Right lobe of liver (tissue), 6 donors: ENCODE measurements around the gene EED. TPM values are rescaled to one million over a fixed set of nuclear protein-coding genes. Genes with fewer than 3 reads are reported as not detected.
A peak's percentile ranks its signal among the peaks of the same experiment; 100 is the strongest.

ENCODE experiments used
- ATAC-seq, 4 donors: fragments of 200-7000 bp; cut with Tn5 transposase; one replicate each; pipeline ENCODE4 v1.9.1; 2020; ENCODE audit warnings: mild to moderate bottlenecking in 4 of 4, moderate library complexity in 4 of 4
- DNase-seq, 3 donors: peaks; one replicate each; pipeline ENCODE4 v3.0.0-alpha.2; 2020
- H3K27ac ChIP-seq, 3 donors: fragments of 200-600 bp; one replicate each; pipeline ENCODE4 v1.8.0; 2022
- H3K27me3 ChIP-seq, 2 donors: fragments of 200-600 bp; one replicate each; pipeline ENCODE4 v1.8.0; 2022
- H3K36me3 ChIP-seq, 4 donors: fragments of 200-600 bp; sonication (generic) in 1 of 4; one replicate each; pipeline versions ENCODE4 v1.5.1 to v1.8.0; 2017 to 2022; ENCODE audit warnings: control low read depth in 1 of 4
- H3K4me1 ChIP-seq, 4 donors: fragments of 200-600 bp; sonication (generic) in 1 of 4; one replicate each; pipeline versions ENCODE4 v1.5.1 to v1.8.0; 2017 to 2022; ENCODE audit warnings: control low read depth in 1 of 4
- H3K4me3 ChIP-seq, 3 donors: fragments of 200-600 bp; one replicate each; pipeline ENCODE4 v1.8.0; 2022
- H3K9me3 ChIP-seq, 4 donors: fragments of 200-600 bp; sonication (generic) in 1 of 4; one replicate each; pipeline versions ENCODE4 v1.5.1 to v1.8.0; 2017 to 2022; ENCODE audit warnings: control low read depth in 1 of 4
- POLR2A ChIP-seq: fragments of 450-650 bp; IDR thresholded peaks from one replicate; pipeline ENCODE4 v1.6.1; 2017; ENCODE audit warnings: antibody characterized with exemption, mild to moderate bottlenecking
- WGBS: methylation state at CpG from one replicate; pipeline ENCODE4 v1.1.6; 2018; ENCODE audit warnings: low coverage, low lambda C conversion rate; ENCODE audit not compliant: insufficient coverage; ENCODE audit errors: missing lambda C conversion rate; 5-methylcytosine and 5-hydroxymethylcytosine counted together
- intact Hi-C, 2 donors: fragments of 100-400 bp; cut with DNase I; formaldehyde crosslinking; loops; one replicate each; pipeline versions ENCODE4 v1.11.2 to v1.14.1; 2022
- total RNA-seq, 6 experiments: library from RNA; depleted of rRNA in 2 of 6; stranded (reverse); fragments of >200 nt in 2 of 6; fragmentation: NEBNext Ultra II Directional in 3 of 6; extraction: Animal tissue kit (Norgen Biotek cat#: 25700) in 3 of 6; gene quantifications; one replicate each; pipeline versions ENCODE4 v1.1.0 to v1.2.4, GENCODE V29; 2016 to 2023
- TF ChIP-seq, protein P1 (sequence below), 4 donors: fragments of 200-600 bp in 3 of 4; fragments of 450-650 bp in 1 of 4; IDR thresholded peaks; one replicate each; pipeline versions ENCODE4 v1.5.1 to v1.8.0; 2016 to 2022; ENCODE audit warnings: antibody characterized with exemption in 4 of 4, mild to moderate bottlenecking in 2 of 4
- donor health status: DM: no; HTN: yes; CAD: no.
- donor health status: DM: no; HTN: no; CAD: no.
- donor health status: DM: no; HTN: no; CAD: no.
- donor health status: DM: no; HTN: yes; CAD: no.
- donor health status: DM: no; HTN: yes; CAD: no.

The EED gene
- total RNA-seq, 6 experiments from 2014 or later = 6.7 to 10.4 (median 8.9) TPM

DNA sequence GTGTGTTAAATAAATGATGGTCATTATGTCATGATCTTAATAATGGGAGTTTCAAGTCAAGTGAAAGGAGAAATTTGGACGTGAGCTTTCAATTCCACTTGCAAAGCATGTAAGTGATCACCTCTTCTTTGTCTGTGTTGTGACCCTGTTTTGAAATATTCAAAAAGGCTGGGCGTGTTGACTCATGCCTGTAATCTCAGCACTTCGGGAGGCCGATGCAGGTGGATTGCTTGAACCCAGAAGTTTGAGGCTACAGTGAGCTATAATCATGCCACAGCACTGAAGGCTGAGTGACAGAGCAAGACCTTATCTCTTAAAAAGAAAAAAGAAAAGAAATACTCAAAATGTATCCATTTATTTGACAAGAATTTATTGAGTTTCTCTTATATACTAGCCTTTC is 32.9 kb upstream of the EED start:
- no peak for ATAC-seq
- intact Hi-C loops = no loop called here
- H3K27me3 ChIP-seq = no peaks in the 10 kb centered on the region
- H3K4me3 ChIP-seq = no peak overlapping the region
- H3K9me3 ChIP-seq = no peaks in the 10 kb centered on the region
- TF ChIP-seq, protein P1, sequence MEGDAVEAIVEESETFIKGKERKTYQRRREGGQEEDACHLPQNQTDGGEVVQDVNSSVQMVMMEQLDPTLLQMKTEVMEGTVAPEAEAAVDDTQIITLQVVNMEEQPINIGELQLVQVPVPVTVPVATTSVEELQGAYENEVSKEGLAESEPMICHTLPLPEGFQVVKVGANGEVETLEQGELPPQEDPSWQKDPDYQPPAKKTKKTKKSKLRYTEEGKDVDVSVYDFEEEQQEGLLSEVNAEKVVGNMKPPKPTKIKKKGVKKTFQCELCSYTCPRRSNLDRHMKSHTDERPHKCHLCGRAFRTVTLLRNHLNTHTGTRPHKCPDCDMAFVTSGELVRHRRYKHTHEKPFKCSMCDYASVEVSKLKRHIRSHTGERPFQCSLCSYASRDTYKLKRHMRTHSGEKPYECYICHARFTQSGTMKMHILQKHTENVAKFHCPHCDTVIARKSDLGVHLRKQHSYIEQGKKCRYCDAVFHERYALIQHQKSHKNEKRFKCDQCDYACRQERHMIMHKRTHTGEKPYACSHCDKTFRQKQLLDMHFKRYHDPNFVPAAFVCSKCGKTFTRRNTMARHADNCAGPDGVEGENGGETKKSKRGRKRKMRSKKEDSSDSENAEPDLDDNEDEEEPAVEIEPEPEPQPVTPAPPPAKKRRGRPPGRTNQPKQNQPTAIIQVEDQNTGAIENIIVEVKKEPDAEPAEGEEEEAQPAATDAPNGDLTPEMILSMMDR (IDR thresholded peaks at IDR 0.05) = no peak
- TF ChIP-seq POLR2A = no peak
- DNase-seq = no peak
- peaks cover 0 to 8% (median 0%) of the 10 kb centered on the region in 4 donors for H3K4me1 ChIP-seq
- no peaks in the 10 kb centered on the region for H3K36me3 ChIP-seq
- 57% methylated on average over 4 of the region's 4 CpGs for WGBS
- no peak overlapping the region for H3K27ac ChIP-seq

DNA sequence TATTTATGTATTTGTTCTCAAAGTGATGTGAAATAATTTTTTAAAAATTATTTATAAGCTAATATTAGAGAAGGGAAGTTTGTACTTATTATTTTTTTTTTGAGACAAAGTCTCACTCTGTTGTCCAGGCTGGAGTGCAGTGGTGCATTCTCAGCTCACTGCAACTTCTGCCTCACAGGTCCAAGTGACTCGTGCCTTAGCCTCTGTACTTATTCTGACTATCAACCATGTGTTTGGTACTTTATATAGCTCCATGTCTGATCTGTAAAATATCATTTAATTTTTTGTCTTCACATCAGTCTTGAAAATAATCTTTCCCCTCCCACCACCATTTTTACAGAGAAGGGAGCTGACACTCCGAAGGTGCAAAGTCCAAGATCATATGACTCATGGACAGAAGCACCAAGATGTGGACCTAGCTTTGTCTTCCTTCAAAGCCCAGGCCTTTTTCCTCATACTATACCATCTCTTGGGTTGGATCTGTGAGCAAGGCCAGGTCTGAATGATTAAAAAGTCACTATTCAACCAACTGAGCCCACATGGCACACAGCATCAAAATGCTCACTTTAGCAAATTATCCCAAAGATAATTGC is 32.4 kb upstream of the EED start:
- ATAC-seq = no peak
- intact Hi-C loops = no loop called here
- WGBS = 85% methylated on average over 2 of the region's 2 CpGs

DNA sequence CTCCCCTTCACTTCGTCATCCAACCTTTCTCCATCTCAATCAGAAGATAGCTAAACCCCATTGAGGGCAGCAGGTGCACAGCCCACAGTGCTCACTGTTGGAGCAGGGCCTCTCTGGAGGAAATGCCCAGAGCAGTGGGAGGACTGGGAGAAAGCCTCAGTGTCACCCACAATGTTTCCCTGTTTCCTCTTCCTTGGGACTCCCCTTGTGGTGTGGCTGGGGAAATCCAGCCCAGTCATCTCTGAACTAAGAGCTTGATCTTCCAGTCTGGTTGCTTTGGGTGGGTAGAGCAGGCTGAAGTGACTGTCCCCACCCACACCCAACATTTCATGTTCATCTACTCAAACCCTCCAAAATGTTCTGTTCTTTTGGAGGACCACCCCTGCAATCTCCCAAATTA is 29.8 kb upstream of the EED start:
- TF ChIP-seq, protein P1 (IDR thresholded peaks at IDR 0.05) = no peak
- no peak for TF ChIP-seq POLR2A
- Histone ChIP-seq H3K36me3 (no peaks in the 10 kb centered on the region), H3K27me3 (no peaks in the 10 kb centered on the region), H3K4me1 (peaks cover 0 to 12% (median 0%) of the 10 kb centered on the region in 4 donors), H3K9me3 (no peaks in the 10 kb centered on the region), H3K27ac (no peak overlapping the region), H3K4me3 (no peak overlapping the region)
- WGBS = 79% methylated on average over 1 of the region's 1 CpG
- DNase-seq = no peak
- no peak for ATAC-seq
- intact Hi-C loops = no loop called here

More for the DNA sequence above, 32.4 kb upstream of the EED start:
- TF ChIP-seq, protein P1 (IDR thresholded peaks at IDR 0.05) = no peak
- TF ChIP-seq POLR2A = no peak
- H3K4me3 ChIP-seq = no peak overlapping the region
- H3K9me3 ChIP-seq = no peaks in the 10 kb centered on the region
- no peak for DNase-seq
- no peaks in the 10 kb centered on the region for H3K27me3 ChIP-seq
- no peak overlapping the region for H3K27ac ChIP-seq
- no peaks in the 10 kb centered on the region for H3K36me3 ChIP-seq
- H3K4me1 ChIP-seq = peaks cover 0 to 8% (median 0%) of the 10 kb centered on the region in 4 donors

DNA sequence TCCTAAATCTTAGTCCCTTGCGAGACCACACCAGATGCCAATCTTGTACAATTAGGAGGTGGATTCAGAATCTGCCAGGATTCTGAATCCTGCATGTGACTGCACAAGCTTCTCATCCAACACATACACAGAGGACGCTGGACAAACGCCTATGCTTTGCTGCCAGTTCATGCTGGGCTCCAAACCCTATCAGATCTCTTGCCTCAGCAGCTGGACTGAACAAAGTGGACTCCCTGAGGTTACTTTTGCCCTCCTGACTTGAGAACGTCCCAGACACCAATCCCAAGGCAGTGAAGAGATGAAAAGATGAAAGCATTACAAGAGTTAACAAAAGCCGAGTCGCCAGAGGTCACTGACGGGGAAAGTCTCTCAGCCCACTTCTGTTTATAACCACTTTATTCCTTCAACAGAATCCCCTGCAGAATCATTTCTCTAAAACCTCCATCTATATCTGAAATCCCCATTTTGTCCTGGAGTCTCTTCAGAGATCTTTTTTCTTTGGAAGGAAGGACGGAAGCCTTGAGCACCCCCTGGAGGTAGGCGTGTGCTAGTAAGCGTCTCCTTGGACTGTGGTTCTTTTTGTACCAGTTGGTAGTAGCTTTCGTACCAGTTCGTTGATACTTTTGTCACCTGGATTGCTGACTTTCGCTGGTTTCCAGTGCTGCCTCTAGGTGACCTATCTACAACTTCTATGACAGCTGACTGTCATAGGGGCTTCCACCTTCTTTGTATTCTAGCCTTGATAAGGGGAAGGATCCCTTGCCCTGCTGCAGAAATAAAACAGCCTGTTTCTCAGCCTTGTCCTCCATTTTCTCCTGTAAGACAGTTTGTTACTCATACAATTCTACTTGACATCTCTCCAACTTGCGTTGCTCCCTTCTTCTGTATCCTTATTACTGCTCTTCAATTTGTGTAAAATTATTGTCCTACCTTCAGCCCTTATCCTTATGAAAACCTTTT is 26.1 kb upstream of the EED start:
- peak; percentile 56 to 73 (median 61) for DNase-seq
- Histone ChIP-seq H3K4me3 (peak overlapping the region in 1 of 3 donors; percentile 29), H3K4me1 (peaks cover 0 to 6% (median 0%) of the 10 kb centered on the region in 4 donors), H3K27ac (no peak overlapping the region), H3K9me3 (no peaks in the 10 kb centered on the region), H3K27me3 (no peaks in the 10 kb centered on the region), H3K36me3 (no peaks in the 10 kb centered on the region)
- TF ChIP-seq, protein P1 (IDR thresholded peaks at IDR 0.05) = peak; percentile 87 to 92 (median 90)
- no peak for TF ChIP-seq POLR2A
- 20% methylated on average over 14 of the region's 14 CpGs for WGBS
- intact Hi-C loops = no loop called here
- ATAC-seq = peak; percentile 99
